ENCODE results near the gene HDAC4.
A peak's percentile ranks its signal among the peaks of the same experiment; 100 is the strongest.

GRCh38 chr2:239401881-239402233, 1.0 kb upstream of the HDAC4 start:
- TF ChIP-seq POLR2A (IDR thresholded peaks at IDR 0.05) (no peak), CTCF (IDR thresholded peaks at IDR 0.05) (peak in 4 of 6 experiments; percentile 11 to 50 (median 38))
